ENCODE data around the gene SH3GL1.

The SH3GL1 gene

DNA sequence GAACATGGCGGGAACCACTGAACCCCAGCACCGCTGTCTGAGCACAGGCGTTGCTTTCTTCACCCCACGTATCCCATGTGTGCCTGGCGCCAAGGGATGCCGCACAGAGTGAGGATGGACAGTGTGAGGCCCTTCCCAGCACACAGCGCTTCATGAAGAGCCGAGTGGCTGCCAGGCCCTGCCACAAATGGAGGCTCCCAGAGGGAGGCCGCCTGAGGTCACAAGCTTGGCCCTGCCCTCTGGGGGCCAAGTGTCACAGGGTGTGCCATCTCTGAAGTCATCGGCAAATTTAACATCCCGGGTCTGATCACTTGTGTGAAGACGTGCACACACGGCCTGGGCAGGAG is 32.6 kb downstream of the SH3GL1 start:
- TF ChIP-seq, protein P1, sequence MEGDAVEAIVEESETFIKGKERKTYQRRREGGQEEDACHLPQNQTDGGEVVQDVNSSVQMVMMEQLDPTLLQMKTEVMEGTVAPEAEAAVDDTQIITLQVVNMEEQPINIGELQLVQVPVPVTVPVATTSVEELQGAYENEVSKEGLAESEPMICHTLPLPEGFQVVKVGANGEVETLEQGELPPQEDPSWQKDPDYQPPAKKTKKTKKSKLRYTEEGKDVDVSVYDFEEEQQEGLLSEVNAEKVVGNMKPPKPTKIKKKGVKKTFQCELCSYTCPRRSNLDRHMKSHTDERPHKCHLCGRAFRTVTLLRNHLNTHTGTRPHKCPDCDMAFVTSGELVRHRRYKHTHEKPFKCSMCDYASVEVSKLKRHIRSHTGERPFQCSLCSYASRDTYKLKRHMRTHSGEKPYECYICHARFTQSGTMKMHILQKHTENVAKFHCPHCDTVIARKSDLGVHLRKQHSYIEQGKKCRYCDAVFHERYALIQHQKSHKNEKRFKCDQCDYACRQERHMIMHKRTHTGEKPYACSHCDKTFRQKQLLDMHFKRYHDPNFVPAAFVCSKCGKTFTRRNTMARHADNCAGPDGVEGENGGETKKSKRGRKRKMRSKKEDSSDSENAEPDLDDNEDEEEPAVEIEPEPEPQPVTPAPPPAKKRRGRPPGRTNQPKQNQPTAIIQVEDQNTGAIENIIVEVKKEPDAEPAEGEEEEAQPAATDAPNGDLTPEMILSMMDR (IDR thresholded peaks at IDR 0.05; ENCODE audit: insufficient read depth, low read depth, low read length, missing control alignments) = no peak
- no peak overlapping the region for H3K4me3 ChIP-seq (ENCODE audit: low read length)
- DNase-seq (ENCODE audit: low read depth) = no peak

GRCh38 chr19:4367336-4367723 is 33.0 kb downstream of the SH3GL1 start:
- TF ChIP-seq, protein P1 (IDR thresholded peaks at IDR 0.05; ENCODE audit: insufficient read depth, low read depth, low read length, missing control alignments) = no peak
- no peak for DNase-seq (ENCODE audit: low read depth)
- no peak overlapping the region for H3K4me3 ChIP-seq (ENCODE audit: low read length)

DNA sequence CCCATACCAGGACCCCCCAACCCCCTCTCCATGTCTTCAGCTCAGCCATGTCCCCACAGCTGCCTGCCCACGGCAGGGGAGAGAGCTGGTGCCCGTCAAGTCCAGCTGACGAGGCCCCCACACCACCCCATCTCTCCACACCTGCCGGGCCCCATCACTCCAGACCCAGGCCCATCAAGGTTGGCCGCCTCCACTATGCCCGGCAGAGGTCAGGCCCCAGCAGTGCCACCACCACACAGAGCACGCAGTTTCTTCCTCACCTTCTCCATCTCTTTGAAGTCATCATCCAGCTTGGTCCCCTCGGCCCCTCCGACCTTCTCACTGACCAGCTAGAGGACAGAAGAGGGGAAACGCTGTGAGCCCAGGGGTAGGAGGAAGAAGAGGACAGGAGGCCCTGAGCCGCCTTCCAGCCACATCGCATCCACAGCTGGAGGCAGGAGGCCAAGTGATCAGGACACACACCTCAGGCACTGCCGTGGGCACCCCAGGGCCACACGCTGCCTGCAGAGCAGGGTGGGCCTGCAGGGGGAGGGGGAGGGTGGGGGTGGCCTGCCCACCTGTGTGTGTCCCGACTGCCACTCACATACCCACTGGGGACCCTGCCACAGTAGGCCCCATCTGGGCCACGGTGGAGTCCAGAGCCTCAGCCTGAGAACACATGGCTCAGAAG is 33.5 kb downstream of the SH3GL1 start:
- H3K4me3 ChIP-seq (ENCODE audit: low read length) = no peak overlapping the region

DNA sequence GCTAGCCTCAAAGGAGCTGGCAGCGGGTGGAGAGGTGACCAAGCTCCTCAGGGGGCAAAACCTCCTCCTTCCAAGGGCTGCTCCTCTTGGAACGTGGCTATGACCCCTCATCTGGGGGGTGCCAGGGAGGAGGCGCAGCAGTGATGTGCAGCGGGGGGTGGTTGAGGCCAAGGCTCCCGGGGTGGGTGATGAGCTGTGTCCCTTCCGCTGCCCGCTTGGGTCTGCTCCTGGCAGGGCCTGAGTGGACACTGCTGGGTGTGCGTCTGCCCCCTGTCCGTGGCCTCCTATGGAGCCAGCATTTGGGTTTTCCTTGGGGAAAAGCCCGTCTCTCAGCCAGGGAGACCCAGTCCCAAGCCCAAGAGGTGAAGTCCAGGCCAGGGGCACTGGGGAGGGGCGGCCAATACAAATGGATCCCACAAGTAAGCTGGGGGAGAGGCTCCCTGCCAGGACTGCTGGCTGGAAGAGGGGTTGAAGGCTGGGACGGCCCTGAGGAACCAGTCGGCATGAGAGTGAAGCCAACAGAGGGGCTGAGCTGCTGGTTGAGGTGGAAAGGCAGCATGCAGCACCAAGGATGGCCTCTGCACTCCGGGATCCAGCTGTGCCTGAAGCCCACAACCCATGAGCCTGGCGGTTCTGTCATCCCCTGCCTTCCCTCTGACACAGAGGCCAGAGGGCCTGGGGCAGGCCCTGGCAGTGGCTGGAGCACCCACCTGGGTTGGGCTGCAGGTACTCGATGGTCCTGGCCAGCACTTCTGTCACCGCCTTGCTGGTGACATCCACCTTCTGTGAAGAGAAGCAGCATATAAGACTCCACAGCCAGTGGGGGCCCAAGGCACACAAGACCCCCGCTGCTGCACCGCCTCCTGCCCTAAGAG is 34.3 kb downstream of the SH3GL1 start:
- H3K4me3 ChIP-seq (ENCODE audit: low read length) = no peak overlapping the region
- DNase-seq (ENCODE audit: low read depth) = no peak
- TF ChIP-seq, protein P1 (IDR thresholded peaks at IDR 0.05; ENCODE audit: insufficient read depth, low read depth, low read length, missing control alignments) = no peak

More for the DNA sequence above, 33.5 kb downstream of the SH3GL1 start:
- no peak for DNase-seq (ENCODE audit: low read depth)
- TF ChIP-seq, protein P1 (IDR thresholded peaks at IDR 0.05; ENCODE audit: insufficient read depth, low read depth, low read length, missing control alignments) = no peak

- TF ChIP-seq, protein P1 (IDR thresholded peaks at IDR 0.05; ENCODE audit: insufficient read depth, low read depth, low read length, missing control alignments) = no peak
- no peak for DNase-seq (ENCODE audit: low read depth)
- no peak overlapping the region for H3K4me3 ChIP-seq (ENCODE audit: low read length)
Observed at GRCh38 chr19:4365341-4365740, 35.0 kb downstream of the SH3GL1 start.

DNA sequence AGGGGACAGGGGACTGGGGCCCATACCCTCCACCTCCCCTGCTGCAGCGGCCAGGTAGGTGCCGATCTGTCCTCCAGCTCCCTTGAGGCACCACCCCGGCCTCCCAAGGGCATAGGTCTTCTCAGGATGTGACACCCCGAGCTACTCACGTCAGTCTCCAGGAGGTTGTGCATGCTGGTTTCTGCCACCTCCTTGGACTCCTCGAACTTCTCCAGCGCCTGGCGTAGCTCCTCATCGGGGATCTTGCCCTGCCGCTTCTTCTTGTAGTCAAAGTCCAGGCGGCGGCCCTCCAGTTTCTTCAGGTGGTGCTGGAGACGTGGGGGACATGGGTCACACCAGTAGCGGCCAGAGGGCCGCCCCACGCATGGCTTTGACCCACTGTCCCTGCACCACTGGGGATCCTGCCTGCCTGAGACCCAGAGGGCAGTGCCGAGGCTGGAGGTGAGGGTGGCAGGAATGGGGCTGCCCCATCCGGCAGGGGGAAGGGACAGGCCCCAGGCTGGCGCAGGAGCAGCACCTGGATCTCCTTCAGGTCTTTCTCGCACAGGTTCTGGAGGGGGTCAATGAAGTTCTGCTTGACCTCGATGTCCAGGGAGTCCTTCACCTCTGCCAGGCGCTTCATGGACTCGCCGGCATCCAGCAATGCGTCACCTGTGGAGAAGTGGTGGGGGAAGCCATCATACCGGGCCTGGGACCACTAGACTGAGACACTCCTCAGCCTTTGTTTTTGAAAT is 36.6 kb downstream of the SH3GL1 start:
- no peak for DNase-seq (ENCODE audit: low read depth)
- TF ChIP-seq, protein P1 (IDR thresholded peaks at IDR 0.05; ENCODE audit: insufficient read depth, low read depth, low read length, missing control alignments) = no peak
- no peak overlapping the region for H3K4me3 ChIP-seq (ENCODE audit: low read length)
